Measurements from ENCODE around the gene RABGGTA.
A peak's percentile ranks its signal among the peaks of the same experiment; 100 is the strongest.

Gene RABGGTA

DNA sequence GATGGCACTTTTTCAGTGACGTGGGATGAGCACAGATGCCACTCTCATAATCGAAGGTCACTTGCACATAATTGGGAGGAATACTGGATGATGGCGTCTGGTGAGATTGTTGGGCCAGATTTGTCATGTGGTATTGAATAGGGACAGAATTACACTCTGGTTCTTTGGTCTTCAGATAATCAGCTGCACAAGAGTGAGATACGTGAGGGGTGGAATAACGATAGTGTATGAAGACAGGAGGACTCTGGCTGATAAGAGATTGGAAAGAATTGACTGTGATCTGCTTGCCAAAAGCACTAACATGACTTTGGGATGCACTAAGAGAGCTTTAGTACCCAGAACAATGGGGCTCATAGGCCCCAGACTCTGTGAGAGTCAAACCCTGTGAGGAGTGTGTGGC lies 7.0 kb upstream of the RABGGTA start:
- no peak for DNase-seq

DNA sequence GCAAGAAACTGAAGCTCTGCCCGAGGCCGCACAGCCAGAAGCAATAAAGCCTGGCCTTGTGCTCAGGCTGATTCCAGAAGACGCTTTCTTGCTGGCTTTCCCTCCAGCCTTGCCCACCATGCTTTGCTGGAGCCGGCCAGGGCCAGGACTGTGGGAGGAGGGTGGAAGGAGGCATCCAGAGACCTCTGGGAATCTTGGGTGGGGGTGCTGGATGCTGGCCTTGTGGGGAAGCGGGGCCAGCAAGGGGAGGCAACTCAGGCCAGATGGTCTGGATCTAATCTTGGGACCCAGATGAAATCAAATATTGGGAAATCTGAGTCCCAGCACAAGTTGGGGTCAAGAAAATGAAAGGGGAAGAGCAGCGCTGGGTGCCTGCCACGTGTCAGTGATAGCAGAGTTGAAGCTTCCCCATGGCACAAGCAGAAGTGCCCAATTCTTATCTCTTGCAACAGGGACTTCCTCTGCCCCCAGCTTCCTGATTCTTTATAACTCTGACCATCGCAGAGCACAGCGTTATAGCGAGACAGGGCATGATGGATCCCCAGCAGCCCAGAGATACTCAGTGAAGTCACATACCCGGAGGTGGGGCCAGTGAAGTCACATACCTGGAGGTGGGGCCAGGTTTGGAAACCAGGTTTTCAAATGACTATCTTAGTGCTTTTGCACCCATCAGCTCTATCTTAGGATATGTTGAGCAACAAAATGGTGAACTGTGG lies 6.4 kb upstream of the RABGGTA start:
- DNase-seq = peak; percentile 28

DNA sequence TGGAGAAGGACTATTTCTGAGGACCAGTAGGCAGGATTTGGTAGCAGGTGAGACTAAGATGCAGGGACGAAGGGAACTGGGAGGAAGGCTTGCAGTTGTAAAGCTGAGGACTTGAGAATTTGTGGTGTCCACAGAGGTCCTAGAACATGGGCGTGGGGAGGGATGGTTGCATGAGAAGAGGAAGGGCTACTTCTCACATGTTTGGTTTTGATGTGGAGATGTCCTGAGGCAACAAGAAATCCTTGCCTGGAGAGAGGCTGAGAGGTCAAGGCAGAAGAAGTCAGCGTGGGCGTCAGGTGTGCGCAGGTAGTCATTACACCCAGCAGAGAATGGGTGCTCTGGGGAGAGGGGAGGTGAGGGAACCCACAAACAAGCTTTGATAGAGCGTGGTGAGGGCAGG lies 5.7 kb upstream of the RABGGTA start:
- no peak for DNase-seq

DNA sequence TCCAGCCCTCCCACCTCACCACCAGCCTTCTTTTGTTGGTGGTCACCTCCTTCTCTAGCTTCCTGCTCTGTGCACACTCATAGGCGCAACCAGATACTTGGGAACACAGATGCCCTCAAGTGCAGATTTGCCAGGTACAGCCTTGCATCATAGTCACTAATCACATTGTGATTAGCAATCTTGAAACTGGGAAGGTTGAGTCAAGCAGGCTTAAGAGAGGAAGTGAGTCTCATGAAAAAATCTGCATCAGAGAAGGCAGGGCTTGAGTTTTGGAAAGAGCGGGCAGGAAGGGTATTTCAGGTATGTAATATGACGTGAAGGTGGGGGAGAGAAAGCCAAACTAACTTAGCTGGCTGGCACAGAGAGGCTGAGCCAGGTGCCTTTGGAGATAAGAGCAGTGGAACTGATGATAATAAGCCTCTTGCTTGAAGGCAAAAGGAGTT lies 2.7 kb upstream of the RABGGTA start:
- peak; percentile 73 for DNase-seq

DNA sequence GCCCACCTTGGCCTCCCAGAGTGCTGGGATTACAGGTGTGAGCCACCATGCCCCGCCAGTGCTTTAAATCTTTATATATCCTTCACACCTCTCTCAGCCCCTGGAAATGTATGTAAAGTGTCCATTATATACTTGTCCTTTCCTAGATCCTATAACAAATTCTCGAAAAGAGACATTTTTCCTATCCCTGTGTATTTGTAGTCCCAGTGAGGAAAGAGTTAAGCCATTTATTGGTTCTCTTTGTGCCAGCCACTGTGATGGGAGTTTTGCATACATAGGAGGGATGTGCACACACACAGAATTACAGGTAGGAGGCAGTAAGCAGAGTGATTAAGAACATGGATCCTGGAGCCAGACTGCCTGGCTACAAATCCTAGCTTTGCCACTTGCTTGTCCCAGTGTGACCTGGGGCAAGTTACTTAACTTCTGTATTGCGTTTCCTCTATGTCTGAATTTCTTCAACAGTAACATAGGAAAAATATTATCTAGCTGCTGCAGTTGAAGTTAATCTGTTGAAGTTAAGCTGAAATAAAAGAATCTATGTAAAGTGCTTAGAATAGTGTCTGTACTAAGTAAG lies 2.1 kb upstream of the RABGGTA start:
- no peak for DNase-seq

DNA sequence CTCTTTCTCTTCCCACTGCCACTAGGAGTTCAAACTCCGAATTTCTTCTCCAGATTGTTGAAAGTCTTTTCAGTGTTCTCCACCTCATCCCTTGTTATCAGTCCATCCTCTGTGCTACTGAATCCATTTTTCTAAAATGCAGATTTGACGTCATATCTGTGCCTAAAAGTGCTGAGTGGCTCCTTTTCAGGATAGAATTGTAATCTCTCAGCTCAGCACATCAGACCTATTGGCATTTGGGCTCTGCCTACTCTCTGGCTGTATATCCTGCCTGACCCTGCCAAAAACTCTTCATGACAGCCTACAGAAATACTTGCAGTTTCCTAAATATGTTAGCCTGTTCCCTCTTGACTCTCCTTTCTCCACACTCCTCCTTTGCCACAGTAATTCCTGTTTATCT lies 1.1 kb upstream of the RABGGTA start:
- no peak for DNase-seq

DNA sequence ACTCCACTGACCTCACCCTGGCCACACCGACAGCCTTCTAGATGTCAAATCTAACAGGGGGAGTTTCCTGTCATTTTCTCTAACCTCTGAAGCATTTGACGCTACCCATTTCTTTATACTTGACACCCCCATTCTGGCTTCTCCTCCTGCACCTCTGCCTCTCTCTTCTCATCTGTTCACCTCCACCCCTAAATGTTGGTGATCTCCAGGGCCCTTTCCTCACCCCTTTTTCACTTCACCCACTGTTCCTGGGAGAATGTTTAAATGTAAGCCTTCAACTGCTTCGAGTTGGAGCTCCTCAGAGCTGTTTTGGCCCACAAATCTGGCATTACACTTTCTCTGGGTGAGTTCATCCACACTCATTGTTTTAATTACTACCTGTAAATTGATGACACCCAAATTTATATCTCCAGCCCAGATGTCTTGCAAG lies 452 bp upstream of the RABGGTA start:
- DNase-seq = no peak

DNA sequence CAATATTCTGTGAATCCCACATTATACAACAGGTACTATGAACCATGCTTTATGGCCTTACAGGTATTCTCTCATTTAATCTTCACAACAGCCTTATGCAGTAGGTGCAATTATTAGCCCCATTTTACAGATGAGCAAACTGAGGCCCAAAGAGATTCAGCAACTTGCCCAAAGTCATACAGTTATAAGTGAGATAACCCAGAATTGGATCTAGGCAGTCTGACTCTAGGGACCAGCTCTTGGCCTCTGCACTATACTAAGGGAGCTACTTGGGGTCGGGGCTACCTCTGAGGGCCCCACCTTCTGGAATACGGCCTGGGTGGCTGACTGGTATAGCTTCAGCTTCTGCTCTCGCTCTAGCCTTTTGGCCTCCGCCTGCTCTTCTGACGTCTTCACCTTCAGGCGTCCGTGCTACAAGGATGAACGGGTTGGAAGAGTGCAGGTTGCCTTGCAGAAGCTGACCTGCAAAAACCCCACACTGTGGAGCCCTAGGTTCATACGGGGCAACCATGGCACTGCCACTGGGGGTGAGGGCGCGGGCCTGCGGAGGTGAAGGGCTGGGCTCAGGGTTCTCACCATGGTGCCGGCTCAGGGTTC lies 762 bp downstream of the RABGGTA start:
- DNase-seq = no peak

DNA sequence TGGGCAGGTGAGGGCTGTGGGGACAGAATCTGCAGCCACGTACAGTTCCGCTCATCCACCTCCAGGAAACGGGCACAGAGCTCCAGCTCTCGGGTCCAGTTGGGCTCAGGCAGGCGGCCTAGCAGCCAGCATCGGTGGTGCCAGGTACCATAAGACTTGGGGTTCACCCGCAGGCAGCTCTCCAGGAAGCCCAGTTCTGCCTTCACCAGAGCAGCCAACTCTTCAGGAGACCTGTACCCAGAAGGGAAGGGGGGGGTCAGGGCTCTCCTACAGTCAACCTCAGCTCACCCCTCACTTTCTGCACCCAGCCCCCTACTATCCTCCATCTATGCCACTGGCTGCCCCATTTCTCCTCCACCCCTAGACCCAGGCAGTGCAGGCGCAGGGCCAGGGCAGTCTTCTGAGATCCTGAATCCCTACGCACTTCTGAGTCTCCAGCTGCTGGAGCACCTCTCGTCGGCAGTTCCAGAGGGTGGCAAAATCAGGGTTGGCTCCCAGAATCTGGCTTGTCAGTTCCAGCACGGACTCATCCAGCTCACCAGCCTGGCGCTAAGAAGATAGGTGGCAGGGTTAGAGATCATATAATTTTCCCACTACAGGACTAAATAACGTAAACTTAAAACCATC lies 1.4 kb downstream of the RABGGTA start:
- DNase-seq = no peak

DNA sequence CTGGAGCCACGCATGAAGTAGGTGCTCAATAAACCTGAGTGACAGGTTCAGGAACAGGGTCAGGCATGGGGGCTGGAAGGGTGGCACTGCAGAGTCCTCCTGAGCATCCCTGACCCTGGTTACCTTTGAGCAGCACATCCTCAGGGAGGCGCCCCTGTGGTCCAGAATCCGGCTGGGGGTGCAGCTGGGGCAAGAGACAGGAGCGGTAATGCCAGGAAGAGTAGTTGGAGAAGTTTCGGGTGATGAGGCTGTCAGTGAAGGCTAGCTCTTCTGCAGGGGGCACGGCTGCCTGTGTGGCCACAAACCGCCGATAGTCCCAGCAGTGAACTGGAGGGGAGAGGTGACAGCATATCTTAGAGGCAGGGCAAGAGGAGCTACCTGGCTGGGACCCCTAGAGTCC lies 2.0 kb downstream of the RABGGTA start:
- DNase-seq = no peak

DNA sequence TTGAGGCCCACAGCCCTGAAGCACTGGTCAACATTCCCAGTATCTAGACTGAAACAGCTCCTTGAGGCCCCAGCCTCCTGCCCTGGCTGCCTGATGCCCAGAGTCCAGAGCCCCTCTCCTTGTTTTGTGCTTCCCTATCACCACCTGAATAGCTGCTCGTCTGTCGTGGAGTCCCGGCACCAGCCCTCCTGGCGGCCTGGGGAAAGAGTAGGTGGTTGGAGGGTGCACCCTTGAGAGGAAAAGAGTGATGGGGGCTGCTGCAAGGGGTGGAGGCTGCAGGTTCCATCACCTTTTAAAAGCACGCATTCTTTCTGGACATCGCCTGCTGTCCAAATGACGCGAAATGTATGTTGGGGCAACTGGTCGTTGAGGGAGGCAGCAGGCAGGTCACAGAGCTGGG lies 3.2 kb downstream of the RABGGTA start:
- DNase-seq = no peak

DNA sequence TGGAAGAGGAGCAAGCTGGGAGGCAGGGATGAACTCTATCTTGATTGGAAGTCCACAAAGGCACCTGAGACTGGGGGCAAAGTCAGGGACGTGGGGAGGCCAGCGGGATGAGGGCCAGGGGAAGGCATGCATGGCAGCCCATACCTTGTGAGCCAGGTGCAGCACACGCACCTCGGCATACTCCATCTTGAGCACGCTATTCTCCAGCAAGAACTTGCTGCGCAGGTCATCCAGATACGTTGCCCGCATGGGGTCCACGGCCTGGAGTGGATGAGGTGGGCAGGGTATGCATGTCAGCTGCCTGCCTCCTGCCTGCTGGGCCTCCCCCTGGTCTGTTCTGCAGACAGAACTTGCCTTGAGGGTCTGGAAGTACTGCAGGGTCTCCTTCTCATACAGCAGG lies 3.9 kb downstream of the RABGGTA start:
- DNase-seq = no peak

DNA sequence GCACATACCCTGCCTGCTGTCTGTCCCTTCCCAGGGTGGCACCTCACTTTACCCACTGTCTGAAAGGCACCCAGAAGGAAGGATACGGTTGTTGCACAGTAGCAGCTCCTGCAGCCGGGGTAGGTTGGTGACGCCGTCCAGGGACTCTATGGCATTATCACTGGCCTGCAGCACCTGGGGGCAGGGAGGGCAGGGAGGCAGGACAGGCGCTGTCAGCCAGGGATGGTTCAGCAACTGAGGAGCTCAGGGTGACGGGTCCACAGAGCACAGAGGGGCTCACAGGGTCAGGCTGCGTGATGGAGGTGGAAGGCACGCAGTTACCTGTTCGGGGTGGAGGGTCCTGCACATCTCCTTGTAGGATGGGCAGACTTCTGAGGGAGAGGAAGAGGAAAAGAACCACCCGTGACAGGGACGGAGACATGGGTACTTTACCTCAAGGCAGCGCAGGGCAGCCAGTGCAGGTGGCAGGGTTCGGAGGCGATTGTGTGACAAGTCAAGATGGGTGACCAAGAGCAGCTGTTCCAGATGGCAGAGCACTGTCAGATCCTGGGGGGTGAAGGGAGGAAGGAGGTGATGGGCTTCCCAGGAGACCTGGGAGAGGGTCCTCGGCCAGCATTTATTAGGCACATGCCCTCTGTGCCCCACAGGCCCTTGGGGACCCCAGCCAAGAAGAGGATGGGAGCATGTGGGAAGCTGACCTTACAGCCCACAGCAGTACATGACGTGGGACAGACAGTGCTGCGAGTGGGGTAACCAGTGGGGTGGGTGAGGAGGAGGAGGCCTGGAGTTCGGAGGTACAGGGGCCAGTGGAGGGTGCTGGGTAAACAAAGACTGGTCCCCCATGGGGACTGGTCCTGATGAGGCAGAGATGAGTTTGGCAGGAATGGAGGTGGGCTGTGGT lies 4.8 kb downstream of the RABGGTA start:
- DNase-seq = no peak

DNA sequence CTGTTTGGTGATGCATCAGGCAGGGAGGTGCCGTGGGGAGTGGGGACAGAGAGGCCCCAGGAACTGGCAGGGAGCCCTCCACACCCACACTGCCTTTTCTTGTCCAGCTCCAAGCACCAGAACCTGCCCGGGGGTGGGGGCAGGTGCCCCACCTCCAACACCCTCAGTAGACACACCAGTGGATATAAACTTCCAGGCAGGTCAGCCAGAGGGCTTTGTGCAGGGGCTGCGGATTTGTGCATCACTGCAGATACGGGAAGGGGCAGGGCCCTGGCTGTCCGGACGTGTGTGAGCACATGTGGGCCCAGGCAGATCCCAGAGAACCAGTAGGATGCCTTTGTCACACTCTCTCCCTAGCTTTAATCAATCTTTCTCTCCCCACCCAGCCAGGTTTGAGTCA lies 7.1 kb downstream of the RABGGTA start:
- DNase-seq = no peak

DNA sequence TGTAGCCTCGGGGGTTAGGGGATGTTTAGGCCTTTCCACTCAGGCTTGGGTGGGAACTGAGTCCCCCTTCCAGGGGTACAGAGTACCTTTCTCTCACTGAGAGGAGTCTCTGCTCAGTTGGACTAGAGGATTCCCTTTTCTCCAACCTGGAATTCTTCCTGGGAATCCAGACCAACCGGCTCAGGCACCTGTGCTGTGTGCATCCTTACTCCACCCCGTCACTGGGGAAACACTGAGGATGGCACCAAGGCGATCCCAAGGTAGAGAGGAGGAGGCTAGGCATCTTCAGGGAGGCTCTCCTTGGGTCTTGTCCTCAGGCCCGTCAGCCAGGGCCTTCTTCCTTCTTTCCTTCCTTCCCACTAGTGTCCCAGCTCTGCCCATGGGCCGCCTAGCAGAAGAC lies 7.5 kb downstream of the RABGGTA start:
- no peak for DNase-seq

DNA sequence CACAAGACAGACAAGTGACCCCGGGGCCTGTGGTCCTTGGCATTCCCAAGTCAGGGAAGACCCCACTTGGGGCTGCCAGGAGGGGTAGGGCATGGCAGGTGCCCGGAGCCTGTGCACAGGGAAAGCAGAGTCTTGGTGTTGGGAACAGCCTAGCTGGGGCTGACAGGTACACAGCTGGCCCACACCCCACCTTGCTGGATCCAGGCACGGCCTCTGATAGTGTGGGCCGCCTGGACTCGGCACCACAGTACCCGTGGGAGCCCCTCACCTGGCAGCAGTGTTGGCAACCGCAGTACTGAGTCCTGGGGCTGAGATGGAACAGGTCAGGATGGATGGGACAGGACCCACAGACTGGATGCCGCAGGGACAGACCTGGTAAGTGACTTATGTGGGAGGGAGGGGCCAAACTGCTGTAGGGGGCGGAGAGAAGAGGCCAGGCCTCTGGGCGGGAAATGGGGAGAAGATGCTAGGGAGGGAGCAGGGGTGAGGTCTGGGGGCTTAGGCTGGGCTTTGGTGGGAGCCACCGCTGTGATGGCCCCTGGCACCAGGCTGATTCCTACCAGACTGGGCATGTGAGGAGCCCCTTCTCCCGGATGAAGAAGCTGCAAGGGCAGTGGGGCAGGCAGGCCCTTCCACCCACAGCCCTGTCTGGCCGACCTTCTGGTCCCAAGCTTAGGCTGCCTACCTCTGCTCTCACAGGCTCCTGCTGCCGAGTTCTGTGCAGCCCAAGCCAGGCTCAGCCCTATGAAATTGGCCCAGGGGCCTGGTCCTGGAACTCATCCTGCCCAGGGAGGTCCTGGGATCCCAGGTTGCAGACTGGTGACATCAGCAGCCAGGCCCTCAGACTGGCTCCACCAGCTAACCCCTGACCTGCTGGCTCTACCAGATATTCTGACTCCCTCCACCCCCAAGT lies 8.3 kb downstream of the RABGGTA start, which contains the start of gene TGM1:
TSS of gene TGM1 (minus strand) at position 357 of the 913 bp plus-strand sequence. CDS start 825 bp downstream, outside the sequence.
- no peak for DNase-seq

DNA sequence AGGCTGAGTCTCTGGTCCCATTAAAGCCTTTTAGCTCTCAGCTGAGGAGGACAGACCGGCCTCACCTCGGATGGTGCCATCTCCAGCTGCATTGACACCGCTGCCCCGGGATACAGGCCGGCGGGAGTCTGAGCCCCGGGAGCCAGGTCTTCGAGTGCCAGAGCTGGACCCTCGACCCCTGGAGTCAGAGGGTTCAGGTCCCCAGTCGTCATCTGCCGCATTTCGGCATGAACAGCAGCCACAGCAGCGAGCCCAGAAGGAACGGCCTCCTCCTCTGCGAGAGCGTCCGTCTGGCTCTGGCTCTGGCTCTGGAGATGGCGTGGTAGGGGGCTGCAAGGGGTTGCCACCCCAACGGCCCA lies 9.4 kb downstream of the RABGGTA start:
- no peak for DNase-seq

DNA sequence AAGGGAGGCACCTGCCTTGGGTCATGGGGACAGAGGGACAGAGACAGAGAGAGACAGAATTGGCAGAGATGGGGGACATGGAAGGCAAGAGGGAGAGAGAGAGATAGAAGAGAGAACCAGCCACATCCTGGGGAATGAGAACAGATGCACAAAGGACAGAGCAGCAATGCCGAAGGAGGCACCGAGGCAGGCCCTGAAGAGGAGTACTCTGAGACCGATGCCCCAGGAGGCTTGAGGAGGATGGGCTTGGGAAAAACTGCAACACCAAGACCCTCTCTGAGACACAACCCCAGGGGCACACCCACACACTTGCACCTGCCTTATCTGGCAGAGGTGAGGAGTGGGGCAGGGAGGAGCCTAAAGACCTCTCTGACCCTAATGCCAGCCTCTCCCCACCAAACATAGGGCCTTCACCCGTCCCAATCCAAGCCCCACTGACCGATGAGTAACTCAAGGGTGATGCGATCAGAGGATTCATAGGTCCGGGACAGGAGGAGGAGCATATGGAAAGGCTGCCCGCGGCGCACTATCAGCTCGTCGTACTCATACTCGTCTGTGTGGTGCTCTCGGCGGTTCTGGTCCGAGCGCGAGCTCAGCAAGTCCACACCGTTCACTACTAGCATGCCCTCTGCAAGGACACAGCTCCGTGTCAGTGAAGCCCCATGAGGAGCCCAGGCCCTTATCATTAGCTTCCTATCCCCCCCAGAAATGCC lies 10.0 kb downstream of the RABGGTA start:
- DNase-seq = no peak

DNA sequence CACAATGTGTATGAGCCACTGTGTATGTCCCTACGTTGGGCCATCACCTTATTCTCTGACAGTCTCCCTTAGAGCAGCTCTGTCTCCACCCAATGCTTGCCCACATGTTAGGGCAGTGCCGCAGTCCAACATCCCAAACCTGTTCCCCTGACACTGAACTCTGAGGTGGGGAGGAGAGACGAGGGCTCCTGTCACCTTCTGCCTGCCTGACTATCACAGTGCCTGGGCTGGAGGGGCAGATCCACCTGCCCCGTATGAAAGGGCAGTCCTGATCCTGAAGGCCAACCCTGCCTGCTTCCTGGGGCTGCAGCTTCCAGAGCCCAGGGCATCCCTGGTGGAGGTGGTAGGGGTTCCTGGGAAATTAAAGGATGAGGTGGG lies 10.6 kb downstream of the RABGGTA start:
- no peak for DNase-seq

DNA sequence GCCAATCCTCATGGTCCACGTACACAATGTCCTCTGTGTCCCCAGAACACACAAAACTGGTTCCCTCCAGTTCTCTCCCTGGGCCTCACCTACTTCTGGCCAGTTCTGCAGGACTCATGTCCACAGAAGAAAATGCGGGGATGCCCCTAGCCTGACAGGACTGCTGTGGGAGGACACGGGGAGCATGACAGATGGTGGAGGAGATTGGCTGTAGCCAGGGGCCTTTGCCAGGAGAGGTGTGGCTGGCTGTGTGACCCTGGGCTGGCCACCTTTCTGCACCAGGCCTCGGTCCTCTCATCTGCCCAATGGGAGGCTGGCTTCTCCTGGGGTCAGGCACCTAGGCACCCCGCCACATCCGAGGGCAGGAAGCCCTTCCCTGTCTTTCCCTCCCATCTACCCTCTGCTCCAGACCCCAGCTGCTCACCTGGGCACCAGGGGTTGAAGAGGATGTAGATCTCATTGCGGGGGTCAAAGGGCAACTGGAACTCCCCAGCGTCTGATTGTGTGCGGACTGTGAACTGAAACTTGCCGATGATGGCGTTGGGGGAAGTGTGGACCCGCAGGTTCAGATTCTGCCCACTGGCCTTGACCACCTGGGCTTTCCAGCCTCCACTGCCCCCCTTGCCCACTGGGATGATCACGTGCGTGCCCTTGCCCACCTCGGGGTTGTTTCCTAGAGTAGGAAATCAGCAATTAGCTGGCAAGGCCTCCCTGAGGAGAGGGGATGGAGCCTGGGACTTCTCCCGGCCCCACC lies 11.2 kb downstream of the RABGGTA start:
- no peak for DNase-seq

Data from SIG-M5 (cell line).